Stimulated activated naive B cell treated with anti-CD40 and anti-IgM and Interleukin-4, amounts not matched to agents 10 μg/mL and 1 μg/mL and 100 μg/mL, for 72 hours (primary cell): ENCODE measurements around the gene MITF.
A peak's percentile ranks its signal among the peaks of the same experiment; 100 is the strongest.

ENCODE experiments used
- ATAC-seq, 2 donors: fragments of 150-1000 bp; cut with Tn5 transposase; replicated peaks; 2 replicates each; pipeline ENCODE4 v1.10.0; 2021; ENCODE audit warnings: moderate library complexity in 1 of 2
- DNase-seq: peaks from one replicate; pipeline ENCODE4 v3.0.0; 2021
- H3K27ac Mint-ChIP-seq: one replicate; pipeline ENCODE4 v1.8.0; 2022; ENCODE audit warnings: mild to moderate bottlenecking, mixed read lengths
- H3K27me3 Mint-ChIP-seq, 2 donors: one replicate each; pipeline ENCODE4 v1.8.0; 2022; ENCODE audit warnings: mixed read lengths in 2 of 2
- H3K36me3 Mint-ChIP-seq, 2 donors: one replicate each; pipeline ENCODE4 v1.8.0; 2022; ENCODE audit warnings: mixed read lengths in 2 of 2, mild to moderate bottlenecking in 1 of 2
- H3K4me1 Mint-ChIP-seq, 2 donors: one replicate each; pipeline ENCODE4 v1.8.0; 2022; ENCODE audit warnings: mixed read lengths in 2 of 2, mild to moderate bottlenecking in 1 of 2
- H3K4me3 Mint-ChIP-seq, 2 donors: one replicate each; pipeline ENCODE4 v1.8.0; 2022; ENCODE audit warnings: mild to moderate bottlenecking in 2 of 2, mixed read lengths in 2 of 2, moderate library complexity in 1 of 2
- H3K9me3 Mint-ChIP-seq, 2 donors: one replicate each; pipeline ENCODE4 v1.8.0; 2022; ENCODE audit warnings: mixed read lengths in 2 of 2, mild to moderate bottlenecking in 1 of 2

MITF gene, protein sequence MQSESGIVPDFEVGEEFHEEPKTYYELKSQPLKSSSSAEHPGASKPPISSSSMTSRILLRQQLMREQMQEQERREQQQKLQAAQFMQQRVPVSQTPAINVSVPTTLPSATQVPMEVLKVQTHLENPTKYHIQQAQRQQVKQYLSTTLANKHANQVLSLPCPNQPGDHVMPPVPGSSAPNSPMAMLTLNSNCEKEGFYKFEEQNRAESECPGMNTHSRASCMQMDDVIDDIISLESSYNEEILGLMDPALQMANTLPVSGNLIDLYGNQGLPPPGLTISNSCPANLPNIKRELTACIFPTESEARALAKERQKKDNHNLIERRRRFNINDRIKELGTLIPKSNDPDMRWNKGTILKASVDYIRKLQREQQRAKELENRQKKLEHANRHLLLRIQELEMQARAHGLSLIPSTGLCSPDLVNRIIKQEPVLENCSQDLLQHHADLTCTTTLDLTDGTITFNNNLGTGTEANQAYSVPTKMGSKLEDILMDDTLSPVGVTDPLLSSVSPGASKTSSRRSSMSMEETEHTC

DNA sequence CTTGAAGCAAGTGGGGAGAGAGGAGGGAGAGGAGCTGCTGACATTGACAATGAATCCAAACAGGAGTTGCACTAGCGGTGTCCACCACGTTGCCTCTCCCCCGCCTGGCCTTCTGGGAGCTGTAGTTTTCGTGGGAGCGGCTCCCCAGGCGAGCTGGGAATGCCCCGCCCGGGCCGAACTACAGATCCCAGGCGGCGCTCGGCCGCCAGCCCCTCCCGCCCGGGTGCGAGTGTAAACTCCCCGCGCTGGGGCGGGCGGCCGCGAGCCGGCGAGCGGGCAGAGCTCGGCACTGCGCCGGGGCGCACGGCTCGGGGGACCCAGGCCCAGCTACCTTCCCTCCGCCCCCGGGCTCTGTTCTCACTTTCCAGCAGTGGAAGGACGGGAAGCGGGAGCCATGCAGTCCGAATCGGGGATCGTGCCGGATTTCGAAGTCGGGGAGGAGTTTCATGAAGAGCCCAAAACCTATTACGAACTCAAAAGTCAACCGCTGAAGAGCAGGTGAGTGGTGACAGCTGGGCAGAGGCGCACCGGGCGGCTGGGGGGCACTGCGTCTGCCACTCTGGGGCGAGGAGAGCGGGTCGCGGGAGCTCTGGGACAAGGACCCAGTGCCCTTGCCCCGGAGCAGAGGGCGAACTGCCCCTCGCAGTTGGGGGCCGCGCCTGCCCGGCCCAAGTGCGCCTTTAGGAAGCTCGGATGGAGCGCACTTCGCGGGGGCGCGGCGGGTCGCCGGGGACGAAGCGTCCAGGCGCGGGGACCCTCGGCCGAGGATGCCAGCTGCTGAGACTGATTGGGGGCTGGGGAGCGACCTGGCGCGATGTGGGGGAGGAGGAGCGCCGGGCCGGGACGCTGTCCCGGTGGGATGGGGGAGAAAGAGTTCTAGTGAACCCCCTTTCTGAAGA lies at the start of gene MITF:
Gene MITF, plus strand, starts transcription at position 261 of the 899 bp plus-strand sequence. Its CDS starts 134 bp downstream, at position 395.
- peak within 1 kb of the TSS; percentile 75 to 79 for H3K4me3 Mint-ChIP-seq
- no peaks in the 10 kb centered on the region for H3K36me3 Mint-ChIP-seq
- peak; percentile 96 for ATAC-seq
- no peaks in the 10 kb centered on the region for H3K9me3 Mint-ChIP-seq
- H3K27ac Mint-ChIP-seq, result no peak within 1 kb of the TSS
- H3K4me1 Mint-ChIP-seq, result peaks cover 6 to 21% of the 10 kb centered on the region in 2 donors
- peak; percentile 61 for DNase-seq
- peaks cover 52 to 61% of the 10 kb centered on the region in 2 donors for H3K27me3 Mint-ChIP-seq

DNA sequence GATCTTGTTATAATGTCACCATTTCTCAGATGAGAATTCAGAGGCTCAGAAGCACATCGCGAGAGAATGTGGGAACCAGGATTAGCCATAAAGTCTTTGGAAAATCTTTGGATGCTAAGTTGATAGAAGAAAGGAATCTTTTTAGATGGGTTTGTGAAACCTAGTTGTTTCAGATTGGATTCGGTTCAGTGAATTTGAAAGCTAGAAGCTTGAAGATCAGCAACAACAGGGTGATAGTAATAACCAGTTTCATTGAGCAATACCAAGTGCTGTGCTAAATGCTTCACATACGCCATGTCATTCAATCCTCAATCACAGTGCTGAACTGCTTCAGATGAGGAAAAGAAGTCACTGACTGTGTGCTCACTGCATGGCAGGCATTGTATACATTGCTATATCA lies 47.4 kb upstream of the MITF start:
- H3K27me3 Mint-ChIP-seq, result peaks cover 0 to 7% of the 10 kb centered on the region in 2 donors

DNA sequence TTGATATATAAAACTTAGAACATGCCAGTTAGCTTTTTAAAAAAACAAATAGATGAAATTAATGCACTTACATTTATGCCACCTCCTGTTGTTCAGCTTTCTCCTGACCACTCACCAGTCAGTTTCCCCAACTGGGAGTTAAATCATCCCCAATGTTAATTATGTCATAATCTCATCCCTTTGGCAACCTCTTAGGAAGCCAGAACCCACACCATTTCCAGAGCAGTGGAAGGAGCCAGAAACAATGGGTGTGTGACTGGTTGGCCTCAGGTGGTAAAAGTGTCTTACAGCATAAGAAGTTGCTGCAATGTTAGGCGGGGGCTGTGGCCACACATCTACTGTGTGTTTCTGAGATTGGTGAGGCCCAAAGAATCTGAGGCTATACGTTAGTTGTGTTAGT lies 46.5 kb upstream of the MITF start:
- no peak overlapping the region for H3K27ac Mint-ChIP-seq
- H3K36me3 Mint-ChIP-seq, result no peaks in the 10 kb centered on the region
- ATAC-seq (no peak), DNase-seq (no peak)
- H3K9me3 Mint-ChIP-seq, result no peaks in the 10 kb centered on the region
- H3K27me3 Mint-ChIP-seq, result peaks cover 0 to 7% of the 10 kb centered on the region in 2 donors
- H3K4me3 Mint-ChIP-seq, result no peak overlapping the region
- no peaks in the 10 kb centered on the region for H3K4me1 Mint-ChIP-seq

More for the DNA sequence above, 47.4 kb upstream of the MITF start:
- DNase-seq, result no peak
- H3K9me3 Mint-ChIP-seq, result no peaks in the 10 kb centered on the region
- no peak for ATAC-seq
- no peak overlapping the region for H3K27ac Mint-ChIP-seq
- H3K4me1 Mint-ChIP-seq, result no peaks in the 10 kb centered on the region
- H3K36me3 Mint-ChIP-seq, result no peaks in the 10 kb centered on the region
- no peak overlapping the region for H3K4me3 Mint-ChIP-seq

DNA sequence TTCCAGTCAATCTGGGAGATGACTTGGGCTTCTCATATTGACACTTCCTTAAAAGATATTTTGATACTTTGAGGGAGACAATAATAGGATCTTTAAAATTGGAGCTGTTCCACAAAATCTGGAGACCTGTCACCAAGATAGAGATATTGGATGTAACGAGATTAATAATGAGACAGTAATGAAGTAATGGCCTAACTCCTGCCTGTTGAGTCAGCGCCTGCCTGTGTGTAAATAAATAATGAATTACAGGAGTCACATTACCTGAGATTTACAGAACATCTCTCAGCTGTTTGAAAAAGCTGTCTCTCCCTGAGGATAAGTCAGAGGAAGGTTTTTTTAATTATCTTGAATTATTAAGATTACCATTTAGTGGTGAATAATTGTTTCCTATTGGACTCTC lies 43.8 kb upstream of the MITF start:
- ATAC-seq (no peak), DNase-seq (no peak)
- H3K4me3 Mint-ChIP-seq, result no peak overlapping the region
- no peaks in the 10 kb centered on the region for H3K36me3 Mint-ChIP-seq
- H3K27me3 Mint-ChIP-seq, result peaks cover 0 to 5% of the 10 kb centered on the region in 2 donors
- peaks cover 5 to 7% of the 10 kb centered on the region in 2 donors for H3K9me3 Mint-ChIP-seq
- no peaks in the 10 kb centered on the region for H3K4me1 Mint-ChIP-seq
- no peak overlapping the region for H3K27ac Mint-ChIP-seq

DNA sequence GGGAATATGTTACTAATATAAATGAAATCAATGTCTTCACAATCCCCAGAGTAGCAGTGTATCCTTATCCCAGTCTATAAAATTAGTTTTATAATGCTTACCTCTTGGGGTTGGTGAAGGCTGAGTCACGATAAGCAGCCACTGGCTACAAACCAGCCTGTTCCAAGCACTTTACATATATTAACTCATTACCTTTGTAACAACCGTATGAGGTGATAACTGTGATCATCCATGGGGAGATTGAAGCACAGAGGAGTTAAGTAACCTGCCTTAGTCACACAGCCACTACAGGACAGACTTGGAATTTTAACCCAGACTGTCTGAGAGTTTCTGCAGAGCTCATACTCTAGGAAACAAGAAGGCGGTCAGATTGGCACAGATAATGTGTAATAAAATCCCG lies 43.3 kb upstream of the MITF start:
- H3K4me1 Mint-ChIP-seq, result no peaks in the 10 kb centered on the region
- H3K9me3 Mint-ChIP-seq, result peaks cover 5 to 8% of the 10 kb centered on the region in 2 donors

DNA sequence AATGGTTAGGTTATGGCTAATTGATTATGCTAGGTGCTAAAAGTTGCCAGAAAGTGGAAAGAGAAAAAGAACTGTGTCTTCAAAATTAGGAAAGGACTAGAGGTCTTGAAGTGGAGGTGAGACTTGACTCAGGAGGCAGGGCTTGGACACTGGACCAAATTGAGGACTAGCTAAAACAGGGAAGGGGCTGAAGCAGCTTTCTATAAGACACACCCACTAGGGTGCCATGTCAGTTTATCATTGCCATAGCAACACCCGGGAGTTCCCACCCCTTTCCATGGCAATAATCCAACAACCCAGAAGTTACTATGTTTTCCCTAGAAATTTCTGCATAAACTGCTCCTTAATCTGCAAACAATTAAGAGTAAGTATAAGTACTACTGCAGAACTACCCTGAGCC lies 42.9 kb upstream of the MITF start:
- H3K9me3 Mint-ChIP-seq, result peaks cover 7 to 12% of the 10 kb centered on the region in 2 donors
- no peak overlapping the region for H3K4me3 Mint-ChIP-seq
- H3K36me3 Mint-ChIP-seq, result no peaks in the 10 kb centered on the region
- no peaks in the 10 kb centered on the region for H3K4me1 Mint-ChIP-seq
- H3K27me3 Mint-ChIP-seq, result peaks cover under 1 to 5% of the 10 kb centered on the region in 2 donors
- no peak overlapping the region for H3K27ac Mint-ChIP-seq
- ATAC-seq (no peak), DNase-seq (no peak)

More for the DNA sequence above, 43.3 kb upstream of the MITF start:
- Mint-ChIP-seq H3K27ac (no peak overlapping the region), H3K27me3 (peaks cover 0 to 5% of the 10 kb centered on the region in 2 donors), H3K4me3 (no peak overlapping the region), H3K36me3 (no peaks in the 10 kb centered on the region)
- no peak for ATAC-seq
- DNase-seq, result no peak

DNA sequence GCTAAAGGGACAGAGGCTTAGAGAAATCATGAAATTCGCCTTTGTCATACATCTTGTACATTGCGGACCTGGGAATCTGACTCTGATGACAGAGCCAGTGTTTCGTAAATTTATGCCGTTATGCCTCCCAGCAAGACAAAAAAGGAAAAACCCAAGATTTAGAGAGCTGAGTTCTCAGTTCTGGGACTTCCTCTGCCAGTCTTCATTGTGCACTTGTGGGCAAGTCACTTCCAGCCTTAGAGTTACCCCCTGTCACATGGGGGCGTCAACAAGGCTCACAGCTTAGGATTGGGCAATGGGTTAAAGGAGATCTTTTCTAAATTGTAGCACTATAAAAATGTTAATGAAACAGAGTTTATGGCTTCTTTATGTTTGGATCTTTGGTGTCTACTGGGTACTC lies 41.9 kb upstream of the MITF start:
- Mint-ChIP-seq H3K27me3 (peaks cover 4 to 5% of the 10 kb centered on the region in 2 donors), H3K4me1 (no peaks in the 10 kb centered on the region), H3K36me3 (no peaks in the 10 kb centered on the region), H3K4me3 (no peak overlapping the region), H3K27ac (no peak overlapping the region), H3K9me3 (peaks cover 11 to 17% of the 10 kb centered on the region in 2 donors)
- DNase-seq (no peak), ATAC-seq (no peak)

DNA sequence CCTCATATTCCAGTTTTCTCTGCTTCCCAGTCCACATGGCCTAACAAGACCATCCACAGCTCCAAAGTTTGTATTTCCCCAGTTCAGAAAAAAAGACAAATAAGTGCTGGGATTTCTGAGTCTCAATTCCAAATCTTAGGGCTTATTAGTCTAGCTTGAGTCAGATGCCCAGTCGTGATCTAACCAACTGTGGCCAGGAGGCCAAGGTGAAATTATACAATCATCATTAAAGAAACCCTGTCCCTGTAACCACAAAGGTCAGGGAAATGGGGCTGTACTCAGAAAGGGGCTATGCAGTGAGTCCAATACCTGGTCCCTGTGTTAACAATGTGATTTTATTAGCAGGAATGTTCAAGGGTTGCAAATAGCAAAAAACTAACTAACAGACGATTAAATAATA lies 40.5 kb upstream of the MITF start:
- Mint-ChIP-seq H3K27me3 (peaks cover 4 to 5% of the 10 kb centered on the region in 2 donors), H3K4me1 (no peaks in the 10 kb centered on the region), H3K36me3 (no peaks in the 10 kb centered on the region), H3K9me3 (peaks cover 15 to 17% of the 10 kb centered on the region in 2 donors), H3K4me3 (no peak overlapping the region), H3K27ac (no peak overlapping the region)
- ATAC-seq, result no peak
- DNase-seq, result no peak

DNA sequence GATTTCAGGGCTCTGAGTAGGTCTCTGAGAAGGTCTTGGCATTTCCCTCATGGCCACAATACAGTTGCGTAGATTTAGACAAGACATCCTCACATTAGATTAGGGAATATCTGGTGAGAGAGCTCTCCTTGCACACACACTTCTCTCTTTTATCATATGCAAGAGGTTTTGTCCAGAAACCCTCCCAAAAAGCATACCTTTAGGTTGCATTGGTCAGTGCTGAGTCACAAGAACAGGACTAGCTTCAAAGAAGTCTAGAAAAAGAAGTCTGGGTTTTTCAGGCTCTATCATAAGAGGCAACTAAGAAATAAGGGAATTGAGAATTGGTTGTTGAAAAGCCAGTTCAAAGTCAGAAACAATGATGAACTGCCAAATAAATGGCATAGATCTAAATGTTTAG lies 40.1 kb upstream of the MITF start:
- Mint-ChIP-seq H3K27ac (no peak overlapping the region), H3K27me3 (peaks cover 4 to 5% of the 10 kb centered on the region in 2 donors), H3K9me3 (peaks cover 15 to 17% of the 10 kb centered on the region in 2 donors), H3K4me1 (no peaks in the 10 kb centered on the region), H3K4me3 (no peak overlapping the region), H3K36me3 (no peaks in the 10 kb centered on the region)
- no peak for ATAC-seq
- DNase-seq, result no peak

DNA sequence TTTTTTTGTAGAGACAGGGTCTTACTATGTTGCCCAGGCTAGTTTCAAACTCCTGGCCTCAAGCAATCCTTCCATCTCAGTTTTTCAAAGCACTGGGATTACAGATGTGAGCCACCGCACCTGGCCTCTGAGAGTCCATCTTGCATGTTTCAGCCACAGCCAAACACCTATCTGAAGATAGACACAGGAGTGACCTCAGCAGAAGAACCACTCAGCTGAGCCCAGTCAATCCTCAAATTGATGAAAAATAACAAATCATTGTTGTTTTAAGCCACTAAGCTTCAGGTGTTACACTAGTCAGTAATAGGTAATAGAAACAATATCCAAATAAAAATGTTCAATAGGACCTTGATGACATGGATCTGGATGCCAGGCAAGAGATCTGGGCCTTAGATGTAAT lies 38.3 kb upstream of the MITF start:
- Mint-ChIP-seq H3K36me3 (no peaks in the 10 kb centered on the region), H3K4me3 (no peak overlapping the region)

DNA sequence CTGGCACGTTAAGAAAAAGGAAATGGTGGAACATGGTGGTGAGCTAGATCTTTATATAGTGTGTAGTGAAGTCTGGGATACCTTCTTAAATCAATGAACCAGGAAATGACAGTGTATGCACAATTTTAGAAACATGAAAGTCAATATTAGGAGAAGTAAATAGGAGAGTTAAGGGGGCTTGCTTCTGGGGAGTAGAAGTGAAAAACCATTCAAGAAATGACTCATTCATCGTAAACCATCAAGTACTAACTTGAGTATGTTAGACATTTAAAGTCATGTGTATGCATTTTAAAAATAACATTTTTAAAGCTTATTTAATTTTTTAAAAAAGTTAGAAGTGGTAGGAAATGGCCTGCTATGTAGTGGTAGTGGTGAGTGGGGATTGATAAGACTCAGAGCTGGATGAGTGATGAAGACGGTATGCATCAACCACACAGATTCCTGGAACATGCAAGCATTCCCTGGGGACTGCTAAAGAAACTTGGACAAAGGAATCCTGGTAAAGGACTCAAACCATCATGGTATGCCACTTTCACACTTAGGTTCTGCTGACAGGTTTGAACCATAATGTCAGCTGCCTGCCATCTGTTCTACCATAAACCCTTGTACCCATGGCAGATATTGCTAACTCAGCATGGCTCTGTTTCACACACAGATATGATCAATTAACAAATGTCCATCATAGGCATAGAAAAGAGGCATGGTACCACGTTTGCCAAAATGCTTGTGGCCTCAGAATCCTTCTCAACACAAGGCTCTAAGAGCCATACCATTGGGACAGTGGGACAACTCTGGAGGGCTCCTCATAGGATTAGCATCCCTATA lies 28.9 kb upstream of the MITF start:
- H3K27me3 Mint-ChIP-seq, result peaks cover 4 to 6% of the 10 kb centered on the region in 2 donors
- H3K4me3 Mint-ChIP-seq, result no peak overlapping the region
- H3K4me1 Mint-ChIP-seq, result peaks cover 0 to 2% of the 10 kb centered on the region in 2 donors
- no peak overlapping the region for H3K27ac Mint-ChIP-seq
- H3K36me3 Mint-ChIP-seq, result no peaks in the 10 kb centered on the region
- DNase-seq, result no peak
- peaks cover 0 to 1% of the 10 kb centered on the region in 2 donors for H3K9me3 Mint-ChIP-seq
- ATAC-seq, result no peak

More for the DNA sequence above, 38.3 kb upstream of the MITF start:
- ATAC-seq, result no peak
- Mint-ChIP-seq H3K9me3 (peaks cover 15 to 17% of the 10 kb centered on the region in 2 donors), H3K27ac (no peak overlapping the region), H3K27me3 (peaks cover 4% of the 10 kb centered on the region in 2 donors), H3K4me1 (no peaks in the 10 kb centered on the region)
- no peak for DNase-seq

DNA sequence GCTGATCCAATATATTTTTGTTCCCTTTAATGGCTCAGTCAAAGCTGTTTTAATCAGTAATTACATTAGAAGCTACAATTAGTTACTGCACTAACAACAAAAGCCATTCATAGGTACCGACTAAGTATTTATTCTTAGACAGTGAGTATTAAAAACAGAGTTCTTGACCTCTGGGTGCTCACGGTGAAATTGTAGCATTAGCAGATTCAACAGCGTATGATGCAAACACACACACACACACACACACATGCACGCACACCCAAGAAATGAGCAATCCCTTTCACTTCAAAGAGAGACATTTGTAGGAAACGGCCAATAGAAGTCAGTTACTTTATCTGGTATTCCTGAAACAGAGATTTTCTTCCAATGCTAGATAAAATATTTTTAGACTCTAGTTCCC lies 27.0 kb upstream of the MITF start:
- Mint-ChIP-seq H3K27ac (no peak overlapping the region), H3K36me3 (no peaks in the 10 kb centered on the region), H3K27me3 (peaks cover 3 to 4% of the 10 kb centered on the region in 2 donors), H3K9me3 (peaks cover 0 to 1% of the 10 kb centered on the region in 2 donors), H3K4me1 (peaks cover 0 to 8% of the 10 kb centered on the region in 2 donors), H3K4me3 (no peak overlapping the region)
- ATAC-seq (no peak), DNase-seq (no peak)

DNA sequence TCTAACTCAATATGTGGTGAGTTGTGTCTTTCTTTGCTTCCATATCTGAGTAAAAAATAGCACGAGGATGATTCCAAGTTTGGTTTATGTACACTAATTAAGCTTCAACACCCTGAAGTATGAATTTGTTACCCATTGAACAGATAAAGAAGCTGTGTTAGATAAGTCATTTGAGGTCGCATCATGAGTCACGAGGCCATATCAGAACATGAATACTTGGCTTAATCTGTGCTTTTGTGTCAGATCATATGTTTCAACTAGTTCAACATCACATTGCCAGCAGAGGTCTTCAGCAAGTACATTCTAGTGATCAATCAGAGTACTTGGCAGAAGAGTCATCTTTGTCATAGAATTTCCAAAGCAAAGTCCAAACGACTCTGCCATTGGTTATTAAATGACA lies 26.3 kb upstream of the MITF start:
- peaks cover 0 to 1% of the 10 kb centered on the region in 2 donors for H3K9me3 Mint-ChIP-seq
- no peaks in the 10 kb centered on the region for H3K36me3 Mint-ChIP-seq
- DNase-seq (no peak), ATAC-seq (no peak)
- no peak overlapping the region for H3K4me3 Mint-ChIP-seq
- no peaks in the 10 kb centered on the region for H3K27me3 Mint-ChIP-seq
- no peak overlapping the region for H3K27ac Mint-ChIP-seq
- peaks cover 0 to 8% of the 10 kb centered on the region in 2 donors for H3K4me1 Mint-ChIP-seq
